Measurements from ENCODE around the gene SHC4. TPM values are rescaled to one million over a fixed set of nuclear protein-coding genes. Genes with fewer than 3 reads are reported as not detected.

Gene SHC4
- total RNA-seq, 2 experiments from 2014 or later = 0.41 to 1.3 TPM

DNA sequence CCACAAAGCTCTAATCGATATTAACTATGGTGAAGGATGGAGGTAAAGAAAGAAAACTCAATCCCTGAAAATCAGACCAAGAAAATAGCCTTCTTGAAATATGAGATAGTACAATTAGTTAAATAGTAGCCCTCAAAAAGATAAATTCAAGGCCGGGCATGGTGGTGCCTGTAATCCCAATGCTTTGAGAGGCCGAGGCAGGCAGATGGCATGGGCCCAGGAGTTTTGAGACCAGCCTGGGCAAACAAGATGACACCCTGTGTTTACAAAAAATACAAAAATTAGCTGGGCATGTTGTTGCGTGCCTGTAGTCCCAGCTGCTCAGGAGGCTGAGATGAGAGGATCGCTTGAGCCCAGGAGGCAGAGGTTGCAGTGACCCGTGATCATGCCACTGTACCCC, 121.2 kb downstream of the SHC4 start:
- intact Hi-C loops (cut with micrococcal nuclease; ENCODE audit: unreplicated experiment) = no loop called here
- Histone ChIP-seq H3K4me2 (ENCODE audit: low read length) (no peak overlapping the region), H3K36me3 (ENCODE audit: insufficient read depth, low read length) (no peaks in the 10 kb centered on the region), H3K4me3 (ENCODE audit: low read depth, low read length, poor library complexity, severe bottlenecking) (no peak overlapping the region), H2AFZ (ENCODE audit: low read length) (no peak overlapping the region), H3K27ac (ENCODE audit: low read depth, low read length, poor library complexity, severe bottlenecking) (no peak overlapping the region), H3K9me3 (ENCODE audit: low read length) (no peaks in the 10 kb centered on the region), H3K79me2 (ENCODE audit: insufficient read depth, low read depth, low read length) (no peaks in the 10 kb centered on the region), H3K4me1 (ENCODE audit: insufficient read depth, low read length, poor library complexity, severe bottlenecking) (no peaks in the 10 kb centered on the region), H3K9me2 (ENCODE audit: insufficient read depth, low read length) (no peaks in the 10 kb centered on the region), H4K20me1 (ENCODE audit: insufficient read depth, low read length) (no peaks in the 10 kb centered on the region)
- no peak for DNase-seq (ENCODE audit: low spot score)
- ChIA-PET POLR2A (no interaction called here), CTCF (ENCODE audit: unreplicated experiment) (no interaction called here)
- BruUV-seq (replicated peaks) = no TSS peak
- no peak for TF ChIP-seq EZH2phosphoT487 (IDR thresholded peaks at IDR 0.05; ENCODE audit: borderline replicate concordance, low read depth, low read length)
- TF ChIP-seq, protein P1, sequence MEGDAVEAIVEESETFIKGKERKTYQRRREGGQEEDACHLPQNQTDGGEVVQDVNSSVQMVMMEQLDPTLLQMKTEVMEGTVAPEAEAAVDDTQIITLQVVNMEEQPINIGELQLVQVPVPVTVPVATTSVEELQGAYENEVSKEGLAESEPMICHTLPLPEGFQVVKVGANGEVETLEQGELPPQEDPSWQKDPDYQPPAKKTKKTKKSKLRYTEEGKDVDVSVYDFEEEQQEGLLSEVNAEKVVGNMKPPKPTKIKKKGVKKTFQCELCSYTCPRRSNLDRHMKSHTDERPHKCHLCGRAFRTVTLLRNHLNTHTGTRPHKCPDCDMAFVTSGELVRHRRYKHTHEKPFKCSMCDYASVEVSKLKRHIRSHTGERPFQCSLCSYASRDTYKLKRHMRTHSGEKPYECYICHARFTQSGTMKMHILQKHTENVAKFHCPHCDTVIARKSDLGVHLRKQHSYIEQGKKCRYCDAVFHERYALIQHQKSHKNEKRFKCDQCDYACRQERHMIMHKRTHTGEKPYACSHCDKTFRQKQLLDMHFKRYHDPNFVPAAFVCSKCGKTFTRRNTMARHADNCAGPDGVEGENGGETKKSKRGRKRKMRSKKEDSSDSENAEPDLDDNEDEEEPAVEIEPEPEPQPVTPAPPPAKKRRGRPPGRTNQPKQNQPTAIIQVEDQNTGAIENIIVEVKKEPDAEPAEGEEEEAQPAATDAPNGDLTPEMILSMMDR (conservative IDR thresholded peaks at IDR 0.05; ENCODE audit: low read length) = no peak

DNA sequence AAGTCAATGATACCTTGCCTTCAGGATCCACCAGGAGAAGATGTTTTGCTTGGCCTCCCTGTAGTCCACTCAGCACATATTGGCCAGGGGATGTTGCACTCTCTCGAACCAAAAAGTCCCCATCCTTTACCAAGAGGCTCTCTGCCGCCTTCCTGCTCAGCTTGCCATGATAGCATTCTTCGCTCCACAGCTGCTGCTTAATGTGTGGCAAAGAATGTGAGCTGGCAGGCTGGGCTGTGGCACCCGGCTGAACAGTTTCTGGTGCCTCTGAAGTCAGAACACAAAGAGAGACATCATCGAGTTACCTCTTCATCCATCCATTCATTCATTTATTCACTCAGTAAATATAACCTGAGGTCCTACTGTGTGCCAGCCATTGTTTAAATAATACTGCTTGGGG, 129.0 kb downstream of the SHC4 start:
- no TSS peak for BruUV-seq (replicated peaks)
- TF ChIP-seq, protein P1 (conservative IDR thresholded peaks at IDR 0.05; ENCODE audit: low read length) = no peak
- no peak for TF ChIP-seq EZH2phosphoT487 (IDR thresholded peaks at IDR 0.05; ENCODE audit: borderline replicate concordance, low read depth, low read length)
- DNase-seq (ENCODE audit: low spot score) = no peak
- Histone ChIP-seq H2AFZ (ENCODE audit: low read length) (no peak overlapping the region), H3K27ac (ENCODE audit: low read depth, low read length, poor library complexity, severe bottlenecking) (no peak overlapping the region), H3K4me3 (ENCODE audit: low read depth, low read length, poor library complexity, severe bottlenecking) (no peak overlapping the region), H3K79me2 (ENCODE audit: insufficient read depth, low read depth, low read length) (no peaks in the 10 kb centered on the region), H3K9me3 (ENCODE audit: low read length) (no peaks in the 10 kb centered on the region), H3K9me2 (ENCODE audit: insufficient read depth, low read length) (no peaks in the 10 kb centered on the region), H4K20me1 (ENCODE audit: insufficient read depth, low read length) (no peaks in the 10 kb centered on the region), H3K4me1 (ENCODE audit: insufficient read depth, low read length, poor library complexity, severe bottlenecking) (no peaks in the 10 kb centered on the region), H3K36me3 (ENCODE audit: insufficient read depth, low read length) (no peaks in the 10 kb centered on the region), H3K4me2 (ENCODE audit: low read length) (no peak overlapping the region)
- POLR2A ChIA-PET = no interaction called here
- CTCF ChIA-PET (ENCODE audit: unreplicated experiment) = no interaction called here
- intact Hi-C loops (cut with micrococcal nuclease; ENCODE audit: unreplicated experiment) = no loop called here

DNA sequence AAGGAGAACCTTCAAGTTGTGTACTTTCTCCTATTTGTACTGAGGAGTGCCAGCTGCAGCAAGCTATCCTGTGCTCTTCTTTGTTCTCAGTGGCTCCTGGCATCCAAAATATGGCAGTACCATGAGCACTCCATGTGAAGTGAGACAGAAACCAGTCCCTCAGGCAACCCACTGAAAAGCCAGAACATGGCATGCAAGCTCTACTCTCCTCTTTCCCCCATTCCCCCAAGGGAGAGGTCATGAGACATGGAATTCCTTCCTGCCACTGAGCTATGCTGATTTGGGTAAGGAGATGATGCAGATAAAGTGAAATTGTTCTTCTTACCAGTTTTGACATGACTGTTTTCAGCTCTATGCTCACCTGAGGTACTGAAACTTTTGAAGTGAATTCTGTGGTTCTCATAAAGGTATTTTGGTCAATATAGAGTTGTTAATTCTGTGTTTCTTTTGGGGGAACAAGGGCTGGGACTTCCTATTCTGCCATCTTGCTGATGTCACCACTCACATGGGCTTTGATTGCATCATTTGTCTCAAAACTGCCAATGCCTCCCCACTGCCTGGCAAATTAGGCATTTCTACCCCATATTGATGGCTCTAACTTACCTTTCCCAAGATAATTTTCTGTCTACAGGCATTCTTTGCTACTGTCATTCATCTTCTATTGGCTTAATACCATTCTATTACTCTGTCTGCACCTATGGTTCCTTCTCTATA, 130.0 kb downstream of the SHC4 start:
- DNase-seq (ENCODE audit: low spot score) = no peak
- CTCF ChIA-PET (ENCODE audit: unreplicated experiment) = no interaction called here
- Histone ChIP-seq H3K4me1 (ENCODE audit: insufficient read depth, low read length, poor library complexity, severe bottlenecking) (no peaks in the 10 kb centered on the region), H3K9me3 (ENCODE audit: low read length) (no peaks in the 10 kb centered on the region), H2AFZ (ENCODE audit: low read length) (no peak overlapping the region), H3K27ac (ENCODE audit: low read depth, low read length, poor library complexity, severe bottlenecking) (no peak overlapping the region), H4K20me1 (ENCODE audit: insufficient read depth, low read length) (no peaks in the 10 kb centered on the region), H3K9me2 (ENCODE audit: insufficient read depth, low read length) (no peaks in the 10 kb centered on the region), H3K4me3 (ENCODE audit: low read depth, low read length, poor library complexity, severe bottlenecking) (no peak overlapping the region), H3K36me3 (ENCODE audit: insufficient read depth, low read length) (no peaks in the 10 kb centered on the region), H3K4me2 (ENCODE audit: low read length) (no peak overlapping the region), H3K79me2 (ENCODE audit: insufficient read depth, low read depth, low read length) (no peaks in the 10 kb centered on the region)
- POLR2A ChIA-PET = interaction anchor here (0.6 kb wide), 2 partner anchors 42 to 873 kb away, joined by 4 read pairs; no protein-coding TSS in a partner anchor
- TF ChIP-seq EZH2phosphoT487 (IDR thresholded peaks at IDR 0.05; ENCODE audit: borderline replicate concordance, low read depth, low read length) = no peak
- TF ChIP-seq, protein P1 (conservative IDR thresholded peaks at IDR 0.05; ENCODE audit: low read length) = no peak
- intact Hi-C loops (cut with micrococcal nuclease; ENCODE audit: unreplicated experiment) = no loop called here
- BruUV-seq (replicated peaks) = no TSS peak

Data from OCI-LY7 (cell line).